Esophagus (tissue), 2 donors: ENCODE results near the gene LCN12. TPM values are rescaled to one million over a fixed set of nuclear protein-coding genes. Genes with fewer than 3 reads are reported as not detected.
A peak's percentile ranks its signal among the peaks of the same experiment; 100 is the strongest.

Source experiments
- H3K27ac ChIP-seq, 2 donors: one replicate each; pipeline ENCODE4 v1.5.1; 2013; ENCODE audit warnings: low read depth in 2 of 2, mild to moderate bottlenecking in 2 of 2, inconsistent platforms in 1 of 2, low read length in 1 of 2, moderate library complexity in 1 of 2
- H3K27me3 ChIP-seq, 2 donors: one replicate each; pipeline ENCODE4 v1.6.1; 2013; ENCODE audit warnings: low read length in 2 of 2, control low read depth in 1 of 2, mild to moderate bottlenecking in 1 of 2; ENCODE audit not compliant: insufficient read depth in 2 of 2, control insufficient read depth in 1 of 2
- H3K36me3 ChIP-seq, 2 donors: one replicate each; pipeline ENCODE4 v1.6.1; 2013; ENCODE audit warnings: low read length in 1 of 2; ENCODE audit not compliant: control insufficient read depth in 2 of 2, insufficient read depth in 2 of 2
- H3K4me1 ChIP-seq, 2 donors: one replicate each; pipeline ENCODE4 v1.6.1; 2013; ENCODE audit warnings: low read length in 1 of 2; ENCODE audit not compliant: control insufficient read depth in 2 of 2, insufficient read depth in 2 of 2
- H3K4me3 ChIP-seq, 2 donors: one replicate each; pipeline ENCODE4 v1.5.1; 2013; ENCODE audit warnings: low read length in 2 of 2, mild to moderate bottlenecking in 2 of 2, low read depth in 1 of 2, moderate library complexity in 1 of 2
- H3K9me3 ChIP-seq, 2 donors: one replicate each; pipeline ENCODE4 v1.6.1; 2013; ENCODE audit warnings: mild to moderate bottlenecking in 2 of 2, low read depth in 1 of 2, low read length in 1 of 2, moderate library complexity in 1 of 2; ENCODE audit not compliant: control insufficient read depth in 2 of 2, insufficient read depth in 1 of 2
- WGBS, 2 donors: extraction: QIAGEN DNeasy Blood & Tissue Kit; methylation state at CpG; one replicate each; pipeline ENCODE4 v1.1.7; 2013; 5-methylcytosine and 5-hydroxymethylcytosine counted together
- polyA plus RNA-seq, 2 donors: library from polyadenylated mRNA; stranded (reverse); fragments of 200-250 nt; gene quantifications; one replicate each; pipeline ENCODE4 v1.2.3, GENCODE V29; 2013
- donor health status: healthy with polysubstance abuse.
- donor health status: Bipolar disorder and iron deficiency.

The LCN12 gene
- polyA plus RNA-seq, 2 donors: 0.24 to 0.77 TPM

- no peaks in the 10 kb centered on the region for H3K36me3 ChIP-seq
- H3K27ac ChIP-seq: peak overlapping the region in 1 of 2 donors; percentile 11
- H3K4me1 ChIP-seq: peaks cover 6 to 14% of the 10 kb centered on the region in 2 donors
- peak overlapping the region; percentile 19 to 46 for H3K4me3 ChIP-seq
- 5 to 7% methylated on average over 41 to 78 of the region's 78 CpGs for WGBS, 2 donors
- H3K9me3 ChIP-seq: no peaks in the 10 kb centered on the region
- no peaks in the 10 kb centered on the region for H3K27me3 ChIP-seq
Measured at GRCh38 chr9:136978073-136978864, 26.2 kb downstream of the LCN12 start.

- no peaks in the 10 kb centered on the region for H3K9me3 ChIP-seq
- WGBS, 2 donors: 58 to 73% methylated on average over 27 to 41 of the region's 41 CpGs
- no peak overlapping the region for H3K4me3 ChIP-seq
- no peaks in the 10 kb centered on the region for H3K36me3 ChIP-seq
- no peaks in the 10 kb centered on the region for H3K27me3 ChIP-seq
- H3K4me1 ChIP-seq: peaks cover 2 to 14% of the 10 kb centered on the region in 2 donors
- H3K27ac ChIP-seq: no peak overlapping the region
Measured at GRCh38 chr9:136978865-136979544, 26.9 kb downstream of the LCN12 start.

DNA sequence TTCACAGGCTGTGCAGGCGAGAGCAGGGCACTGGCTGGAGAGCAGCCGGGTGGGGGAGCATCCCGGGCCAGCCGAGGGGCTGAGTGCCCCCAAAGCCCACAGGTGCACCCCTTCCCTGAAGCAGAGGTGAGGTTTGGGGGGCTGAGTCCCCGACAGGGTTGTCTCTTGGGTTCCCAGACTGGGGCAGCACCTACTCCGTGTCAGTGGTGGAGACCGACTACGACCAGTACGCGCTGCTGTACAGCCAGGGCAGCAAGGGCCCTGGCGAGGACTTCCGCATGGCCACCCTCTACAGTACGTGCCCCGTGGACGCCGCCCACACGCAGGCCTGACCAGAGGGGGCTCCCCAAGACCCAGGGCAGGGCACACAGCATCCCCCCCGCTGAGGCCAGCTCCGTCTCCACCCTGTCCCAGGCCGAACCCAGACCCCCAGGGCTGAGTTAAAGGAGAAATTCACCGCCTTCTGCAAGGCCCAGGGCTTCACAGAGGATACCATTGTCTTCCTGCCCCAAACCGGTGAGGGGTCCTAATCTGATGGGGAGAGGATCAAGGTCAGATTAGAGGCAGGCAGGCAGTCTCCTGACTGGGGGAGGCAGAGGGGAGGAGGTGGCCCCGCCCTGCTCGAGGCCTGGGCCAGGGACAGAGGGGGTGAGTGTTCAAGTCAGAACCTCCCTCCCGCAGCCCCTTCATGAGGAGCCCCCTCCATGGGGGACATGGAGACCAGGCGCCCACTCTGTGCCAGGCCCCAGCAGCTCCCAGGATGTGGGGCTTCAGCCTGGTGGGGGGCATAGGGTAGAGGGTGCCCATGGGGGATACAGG is 27.9 kb downstream of the LCN12 start:
- Histone ChIP-seq H3K4me3 (no peak overlapping the region), H3K27me3 (no peaks in the 10 kb centered on the region), H3K4me1 (peaks cover 2 to 10% of the 10 kb centered on the region in 2 donors)

DNA sequence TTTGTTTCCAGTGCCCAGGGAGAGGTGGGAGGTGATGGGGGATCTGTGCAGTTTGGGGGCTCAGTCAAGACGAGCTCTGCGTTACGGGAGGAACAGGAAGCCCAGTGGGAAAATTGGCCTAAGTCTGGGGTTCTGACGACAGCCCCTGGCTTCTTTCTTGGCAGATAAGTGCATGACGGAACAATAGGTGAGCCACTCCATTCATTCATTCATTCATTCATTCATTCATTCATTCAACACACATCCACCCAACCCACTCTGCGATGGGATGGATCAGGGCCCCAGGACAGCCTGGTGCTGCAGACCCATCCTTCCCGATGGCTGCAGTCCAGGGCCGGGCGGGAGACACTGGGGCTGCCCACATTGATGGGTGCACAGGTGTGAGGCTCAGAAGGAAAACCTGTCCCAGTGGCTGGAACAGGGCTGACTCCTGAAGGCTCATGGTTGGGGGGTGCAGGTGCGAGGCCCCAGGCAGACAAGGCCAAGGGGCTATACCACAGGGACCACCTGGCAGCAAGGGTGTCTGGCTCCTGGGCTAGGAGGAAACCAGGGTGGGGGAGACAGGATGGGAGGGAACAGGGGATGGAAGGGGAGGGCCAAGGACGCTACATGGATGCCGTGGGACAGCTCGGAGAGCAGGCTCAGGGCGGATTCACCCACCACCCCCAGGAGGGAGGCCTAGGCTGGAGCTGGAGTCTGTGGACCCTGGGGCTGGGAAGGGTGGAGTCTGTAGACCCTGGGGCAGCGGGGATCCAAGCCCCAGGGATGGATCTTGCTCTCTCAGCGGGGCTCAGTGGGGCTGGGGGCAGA is 28.8 kb downstream of the LCN12 start:
- 86% methylated on average over 16 of the region's 16 CpGs for WGBS, 2 donors
- Histone ChIP-seq H3K4me1 (peaks cover 0 to 2% of the 10 kb centered on the region in 2 donors), H3K27ac (no peak overlapping the region), H3K36me3 (no peaks in the 10 kb centered on the region), H3K9me3 (no peaks in the 10 kb centered on the region), H3K27me3 (no peaks in the 10 kb centered on the region), H3K4me3 (no peak overlapping the region)

More for the DNA sequence above, 27.9 kb downstream of the LCN12 start:
- H3K27ac ChIP-seq: no peak overlapping the region
- H3K36me3 ChIP-seq: no peaks in the 10 kb centered on the region
- 87 to 88% methylated on average over 26 of the region's 26 CpGs for WGBS, 2 donors
- no peaks in the 10 kb centered on the region for H3K9me3 ChIP-seq

GRCh38 chr9:136981588-136982231 is 29.6 kb downstream of the LCN12 start:
- H3K27me3 ChIP-seq: no peaks in the 10 kb centered on the region
- no peak overlapping the region for H3K27ac ChIP-seq
- peaks cover 0 to 2% of the 10 kb centered on the region in 2 donors for H3K4me1 ChIP-seq
- no peak overlapping the region for H3K4me3 ChIP-seq
- 69 to 73% methylated on average over 17 of the region's 17 CpGs for WGBS, 2 donors
- no peaks in the 10 kb centered on the region for H3K36me3 ChIP-seq
- no peaks in the 10 kb centered on the region for H3K9me3 ChIP-seq

GRCh38 chr9:136982232-136983051 is 30.4 kb downstream of the LCN12 start, which contains the start of gene LCNL1:
Gene LCNL1, plus strand, starts transcription at chr9:136982993. Its CDS starts 594 bp downstream, at chr9:136983587.
- Histone ChIP-seq H3K4me1 (peaks cover 0 to 2% of the 10 kb centered on the region in 2 donors), H3K27me3 (no peaks in the 10 kb centered on the region), H3K4me3 (no peak within 1 kb of the TSS), H3K9me3 (no peaks in the 10 kb centered on the region), H3K27ac (no peak within 1 kb of the TSS), H3K36me3 (no peaks in the 10 kb centered on the region)
- WGBS, 2 donors: 68 to 75% methylated on average over 17 to 18 of the region's 18 CpGs

DNA sequence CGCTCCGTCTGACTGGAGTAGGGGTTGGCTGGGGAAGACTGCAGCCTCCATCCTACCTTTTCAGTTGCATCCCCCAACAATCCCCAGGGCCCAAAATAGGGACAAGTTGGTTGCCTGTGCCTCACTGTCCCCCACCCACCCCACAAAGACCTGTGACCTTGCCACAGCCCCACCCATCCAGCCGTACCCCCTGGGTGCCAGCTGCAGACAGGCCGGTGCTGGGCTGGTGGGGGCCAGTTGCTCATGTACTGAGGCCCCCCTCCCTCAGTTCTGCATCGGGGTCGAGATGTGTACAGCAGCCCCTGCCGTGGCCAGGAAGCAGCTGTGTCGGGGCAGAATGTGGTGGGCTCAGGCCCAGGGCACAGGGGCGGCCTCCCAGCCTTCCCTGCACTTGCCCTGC is 31.1 kb downstream of the LCN12 start:
- Histone ChIP-seq H3K4me3 (no peak overlapping the region), H3K4me1 (peaks cover 0 to 2% of the 10 kb centered on the region in 2 donors), H3K36me3 (no peaks in the 10 kb centered on the region), H3K27ac (no peak overlapping the region), H3K27me3 (no peaks in the 10 kb centered on the region), H3K9me3 (no peaks in the 10 kb centered on the region)
- WGBS, 2 donors: 83 to 85% methylated on average over 9 of the region's 9 CpGs

DNA sequence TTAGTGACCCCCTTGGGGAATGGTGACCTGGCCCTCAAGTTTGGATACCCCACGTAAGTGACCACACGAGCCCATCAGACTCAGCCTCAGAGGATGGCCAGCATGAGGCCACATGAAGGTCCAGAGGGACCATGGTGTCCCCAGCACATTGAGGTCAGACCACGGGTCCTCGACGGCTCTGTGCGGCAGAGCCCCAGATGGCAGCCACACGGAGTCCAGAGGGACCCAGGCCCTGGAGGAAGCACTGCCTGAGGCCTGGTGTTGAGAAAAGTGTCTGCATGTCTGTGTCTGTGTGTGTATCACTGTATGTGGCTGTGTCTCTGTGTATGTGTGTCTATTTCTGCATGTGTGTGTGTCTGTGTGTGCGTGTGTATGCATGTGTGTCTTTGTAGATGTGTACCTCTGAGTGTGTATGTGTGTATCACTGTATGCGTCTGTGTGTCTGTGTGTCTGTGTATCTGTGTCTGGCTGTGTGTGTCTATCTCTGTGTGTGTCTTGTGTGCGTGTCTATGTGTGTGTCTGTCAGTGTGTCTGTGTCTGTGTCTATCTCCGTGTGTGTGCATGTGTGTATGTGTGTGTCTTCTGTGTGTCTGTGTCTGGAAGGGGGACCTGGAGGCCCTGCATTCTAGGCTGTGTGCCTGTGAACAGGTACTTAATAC is 31.7 kb downstream of the LCN12 start:
- no peaks in the 10 kb centered on the region for H3K36me3 ChIP-seq
- H3K4me3 ChIP-seq: no peak overlapping the region
- H3K27ac ChIP-seq: no peak overlapping the region
- no peaks in the 10 kb centered on the region for H3K9me3 ChIP-seq
- H3K4me1 ChIP-seq: peaks cover 0 to 2% of the 10 kb centered on the region in 2 donors
- H3K27me3 ChIP-seq: no peaks in the 10 kb centered on the region
- 78 to 82% methylated on average over 11 of the region's 11 CpGs for WGBS, 2 donors
